Left ventricle myocardium inferior (tissue), 1 donor: Measurements from ENCODE around the gene CSTF3. TPM values are rescaled to one million over a fixed set of nuclear protein-coding genes. Genes with fewer than 3 reads are reported as not detected.
A peak's percentile ranks its signal among the peaks of the same experiment; 100 is the strongest.
"Not testable (repeated sequence)": the region's sequence is repeated elsewhere in the genome, so short reads cannot be mapped to it uniquely, and the experiment has no call there.

Experiments used
- DNase-seq: peaks from one replicate; pipeline ENCODE4 v3.0.0-alpha.2; 2020
- H3K27ac ChIP-seq: fragments of 200-600 bp; replicated peaks from 2 replicates; pipeline ENCODE4 v1.8.0; 2021
- H3K27me3 ChIP-seq: fragments of 200-600 bp; 2 replicates; pipeline ENCODE4 v1.8.0; 2021; ENCODE audit warnings: low read depth
- H3K36me3 ChIP-seq: fragments of 200-600 bp; 2 replicates; pipeline ENCODE4 v1.8.0; 2021
- H3K4me1 ChIP-seq: fragments of 200-600 bp; 2 replicates; pipeline ENCODE4 v1.8.0; 2021
- H3K4me3 ChIP-seq: fragments of 200-600 bp; 2 replicates; pipeline ENCODE4 v1.8.0; 2021; ENCODE audit warnings: mild to moderate bottlenecking, moderate library complexity
- H3K9me3 ChIP-seq: fragments of 200-600 bp; replicated peaks from 2 replicates; pipeline ENCODE4 v1.8.0; 2021
- intact Hi-C: fragments of 100-400 bp; cut with micrococcal nuclease; formaldehyde crosslinking; loops from one replicate; pipeline ENCODE4 v1.11.0; 2022
- total RNA-seq: library from RNA; stranded (reverse); fragmentation: NEBNext Ultra II Directional; extraction: Animal tissue kit (Norgen Biotek cat#: 25700); gene quantifications from one replicate; pipeline ENCODE4 v1.2.1, GENCODE V29; 2021
- TF ChIP-seq, protein P1 (sequence below): fragments of 200-600 bp; IDR thresholded peaks from 2 replicates; pipeline ENCODE4 v1.8.0; 2021; ENCODE audit warnings: antibody characterized with exemption, mild to moderate bottlenecking, borderline replicate concordance
- donor health status: DM: no; HTN: yes; CAD: no; lungs with severe emphysema.

Gene CSTF3
- total RNA-seq, 1 donor from 2014 or later, result 11.1 TPM

DNA sequence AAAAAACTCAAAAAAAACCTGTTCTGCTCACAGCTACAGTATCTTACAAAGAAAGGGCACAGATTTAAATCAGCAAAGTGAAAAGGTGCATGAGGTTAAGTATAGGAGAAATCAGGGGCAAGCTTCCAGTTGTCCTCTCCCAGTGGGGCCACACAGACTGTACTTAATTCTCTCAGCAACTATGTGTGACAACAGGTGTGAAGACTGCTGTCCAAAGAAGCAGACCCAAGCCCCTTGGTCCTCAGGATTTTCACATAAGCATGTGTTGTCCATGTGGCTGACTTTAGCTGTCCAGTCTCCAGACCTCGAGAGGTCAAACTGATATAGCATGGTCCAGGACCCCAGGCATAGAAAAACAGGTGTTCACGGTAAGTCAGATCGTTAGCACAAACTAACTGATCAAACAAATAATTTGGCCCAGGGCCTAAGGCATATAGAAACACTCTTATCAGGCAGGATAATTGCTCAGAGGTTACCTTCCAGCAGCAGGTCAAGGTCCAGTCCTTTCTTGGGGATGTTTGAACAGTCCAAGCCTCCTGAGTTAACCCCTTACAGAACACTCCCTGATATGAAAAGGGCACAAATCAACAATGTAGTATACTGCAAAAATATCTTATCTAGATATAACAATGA, 21.1 kb upstream of the CSTF3 start:
- no peak overlapping the region for H3K4me3 ChIP-seq
- DNase-seq, result no peak
- H3K4me1 ChIP-seq, result peaks cover 18% of the 10 kb centered on the region
- no peaks in the 10 kb centered on the region for H3K27me3 ChIP-seq
- no peaks in the 10 kb centered on the region for H3K9me3 ChIP-seq
- no peak overlapping the region for H3K27ac ChIP-seq
- intact Hi-C loops, result no loop called here
- TF ChIP-seq, protein P1, sequence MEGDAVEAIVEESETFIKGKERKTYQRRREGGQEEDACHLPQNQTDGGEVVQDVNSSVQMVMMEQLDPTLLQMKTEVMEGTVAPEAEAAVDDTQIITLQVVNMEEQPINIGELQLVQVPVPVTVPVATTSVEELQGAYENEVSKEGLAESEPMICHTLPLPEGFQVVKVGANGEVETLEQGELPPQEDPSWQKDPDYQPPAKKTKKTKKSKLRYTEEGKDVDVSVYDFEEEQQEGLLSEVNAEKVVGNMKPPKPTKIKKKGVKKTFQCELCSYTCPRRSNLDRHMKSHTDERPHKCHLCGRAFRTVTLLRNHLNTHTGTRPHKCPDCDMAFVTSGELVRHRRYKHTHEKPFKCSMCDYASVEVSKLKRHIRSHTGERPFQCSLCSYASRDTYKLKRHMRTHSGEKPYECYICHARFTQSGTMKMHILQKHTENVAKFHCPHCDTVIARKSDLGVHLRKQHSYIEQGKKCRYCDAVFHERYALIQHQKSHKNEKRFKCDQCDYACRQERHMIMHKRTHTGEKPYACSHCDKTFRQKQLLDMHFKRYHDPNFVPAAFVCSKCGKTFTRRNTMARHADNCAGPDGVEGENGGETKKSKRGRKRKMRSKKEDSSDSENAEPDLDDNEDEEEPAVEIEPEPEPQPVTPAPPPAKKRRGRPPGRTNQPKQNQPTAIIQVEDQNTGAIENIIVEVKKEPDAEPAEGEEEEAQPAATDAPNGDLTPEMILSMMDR, result no peak
- no peaks in the 10 kb centered on the region for H3K36me3 ChIP-seq

DNA sequence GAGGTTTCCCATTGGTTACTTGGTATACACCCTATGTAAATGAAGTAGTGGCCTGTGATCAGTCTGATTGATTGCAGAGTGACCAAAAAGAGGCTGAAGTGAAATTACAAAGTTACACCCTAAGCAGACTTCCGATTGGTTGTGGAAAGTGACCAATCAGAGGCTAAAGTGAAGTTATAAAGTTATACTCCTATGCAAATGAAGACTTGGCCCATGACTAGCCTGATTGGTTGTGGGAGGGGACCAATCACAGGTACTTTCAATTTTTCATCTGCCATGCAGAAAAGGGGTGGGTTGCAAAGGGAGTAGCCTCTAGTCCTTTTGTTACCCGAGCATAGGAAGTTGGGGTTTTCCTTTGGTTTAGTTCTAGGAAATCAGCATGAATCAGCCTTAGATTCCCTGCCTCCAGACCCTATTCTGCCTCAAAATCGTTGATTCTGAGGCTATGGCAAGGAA, 18.1 kb upstream of the CSTF3 start:
- H3K27ac ChIP-seq, result no peak overlapping the region
- no peaks in the 10 kb centered on the region for H3K9me3 ChIP-seq
- H3K36me3 ChIP-seq, result no peaks in the 10 kb centered on the region
- H3K4me1 ChIP-seq, result peaks cover 18% of the 10 kb centered on the region
- TF ChIP-seq, protein P1, result no peak
- H3K4me3 ChIP-seq, result no peak overlapping the region
- intact Hi-C loops, result no loop called here
- DNase-seq, result no peak
- H3K27me3 ChIP-seq, result no peaks in the 10 kb centered on the region

DNA sequence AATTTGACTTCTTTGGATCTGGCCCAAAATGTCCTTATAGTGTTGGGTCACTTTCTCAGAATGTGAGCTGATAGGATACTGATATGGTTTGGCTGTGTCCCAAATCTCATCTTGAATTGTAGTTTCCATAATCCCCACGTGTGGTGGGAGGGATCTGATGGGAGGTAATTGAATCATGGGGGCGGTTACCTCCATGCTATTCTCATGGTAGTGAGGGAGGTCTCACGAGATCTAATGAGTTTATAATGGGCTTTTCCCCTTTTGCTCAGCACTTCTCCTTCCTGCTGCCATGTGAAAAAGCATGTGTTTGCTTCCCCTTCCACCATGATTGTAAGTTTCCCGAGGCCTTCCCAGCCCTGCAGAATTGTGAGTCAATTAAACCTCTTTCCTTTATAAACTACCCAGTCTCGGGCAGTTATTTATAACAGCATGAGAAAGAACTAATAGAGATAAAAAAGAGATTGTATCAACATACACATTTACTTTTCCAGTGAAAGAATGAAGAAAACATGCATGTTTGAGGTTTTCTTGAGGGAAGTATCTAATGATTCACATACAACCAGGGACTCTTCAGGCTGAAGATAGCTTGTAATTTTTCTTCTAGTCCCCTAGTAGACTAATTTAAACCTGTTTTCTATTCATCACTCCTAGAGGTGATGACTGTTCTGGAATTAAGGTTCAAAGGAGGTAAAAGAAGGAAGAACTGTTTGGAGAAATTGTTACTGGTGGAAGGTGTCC, 17.3 kb upstream of the CSTF3 start:
- no peak overlapping the region for H3K4me3 ChIP-seq
- H3K4me1 ChIP-seq, result peaks cover 18% of the 10 kb centered on the region
- DNase-seq, result no peak
- no peaks in the 10 kb centered on the region for H3K27me3 ChIP-seq
- no peaks in the 10 kb centered on the region for H3K36me3 ChIP-seq
- no peaks in the 10 kb centered on the region for H3K9me3 ChIP-seq
- peak overlapping the region; percentile 11 for H3K27ac ChIP-seq
- TF ChIP-seq, protein P1, result no peak
- intact Hi-C loops, result no loop called here

DNA sequence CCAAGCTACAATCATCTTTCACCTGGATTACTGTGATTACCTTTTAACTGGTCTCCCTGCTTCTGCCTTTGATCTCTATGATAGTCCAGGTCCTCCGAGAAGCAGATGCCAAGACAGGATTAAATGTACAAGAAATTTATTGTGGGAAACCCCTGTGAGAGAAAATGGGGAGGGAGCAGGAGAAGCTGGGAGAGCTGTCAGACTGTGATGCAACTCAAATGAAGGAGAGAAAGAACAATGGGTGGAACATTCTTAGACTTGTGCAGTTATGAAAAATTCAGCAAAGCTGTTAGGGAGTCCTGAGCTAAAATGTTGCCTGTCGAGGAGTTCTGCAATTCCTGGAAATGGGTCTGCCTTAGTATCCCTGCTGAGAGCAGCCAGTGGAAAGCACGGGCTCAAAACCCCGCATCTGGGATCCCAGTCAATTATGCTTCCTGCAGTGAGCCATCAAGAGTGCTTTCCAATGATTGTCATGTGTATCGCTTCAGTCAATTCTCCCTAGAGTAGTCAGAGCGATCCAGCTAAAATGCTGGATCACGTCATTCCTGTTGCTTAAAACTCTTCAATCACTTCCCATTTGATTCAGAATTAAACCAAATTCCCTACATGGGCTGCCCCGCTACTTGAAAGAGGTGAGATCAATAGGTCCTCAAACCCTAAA, 16.5 kb upstream of the CSTF3 start:
- peaks cover 18% of the 10 kb centered on the region for H3K4me1 ChIP-seq
- TF ChIP-seq, protein P1, result no peak
- DNase-seq, result no peak
- no peaks in the 10 kb centered on the region for H3K9me3 ChIP-seq
- H3K27me3 ChIP-seq, result no peaks in the 10 kb centered on the region
- no peak overlapping the region for H3K27ac ChIP-seq
- no peaks in the 10 kb centered on the region for H3K36me3 ChIP-seq
- H3K4me3 ChIP-seq, result no peak overlapping the region
- intact Hi-C loops, result no loop called here

DNA sequence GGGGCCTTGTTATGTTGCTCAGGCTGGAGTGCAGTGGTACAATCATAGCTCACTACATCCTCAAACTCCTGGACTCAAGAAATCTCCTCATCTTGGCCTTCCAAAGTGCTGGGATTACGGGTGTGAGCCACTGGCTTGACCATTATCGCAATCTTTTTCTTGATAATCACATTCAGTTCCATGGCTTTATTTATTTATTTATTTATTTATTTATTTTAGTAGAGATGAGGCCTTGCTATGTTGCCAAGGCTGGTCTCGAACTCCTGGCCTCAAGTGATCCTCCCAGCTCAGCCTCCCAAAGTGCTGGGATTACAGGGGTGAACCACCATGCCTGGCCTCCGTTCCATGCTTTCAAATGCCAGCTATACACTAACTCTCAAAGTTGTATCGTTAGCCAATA, 15.5 kb upstream of the CSTF3 start:
- H3K4me3 ChIP-seq, H3K36me3 ChIP-seq, DNase-seq, H3K9me3 ChIP-seq, H3K27ac ChIP-seq, intact Hi-C loops, H3K27me3 ChIP-seq: not testable (repeated sequence)
- H3K4me1 ChIP-seq, result peaks cover 18% of the 10 kb centered on the region
